Transverse colon (tissue), 4 donors: ENCODE measurements around the gene ERMARD.

Experiments used
- POLR2A ChIP-seq: fragments of 450-650 bp; IDR thresholded peaks from one replicate; pipeline ENCODE4 v1.6.1; 2016; ENCODE audit warnings: antibody characterized with exemption, mild to moderate bottlenecking, moderate library complexity
- POLR2AphosphoS5 ChIP-seq, 3 donors: sonication (generic); formaldehyde crosslinking; IDR thresholded peaks; one replicate each; pipeline ENCODE4 v1.6.1; 2016; ENCODE audit warnings: antibody characterized with exemption in 3 of 3
- TF ChIP-seq, protein P1 (sequence below), 5 experiments: fragments of 200-600 bp in 3 of 5; fragments of 450-650 bp in 2 of 5; sonication (generic) in 3 of 5; IDR thresholded peaks; 1 replicate in 2 of 5; 2 replicates in 3 of 5; pipeline ENCODE4 v1.5.1; 2016 to 2017; ENCODE audit warnings: antibody characterized with exemption in 5 of 5, inconsistent platforms in 3 of 5, mild to moderate bottlenecking in 2 of 5, moderate library complexity in 1 of 5

DNA sequence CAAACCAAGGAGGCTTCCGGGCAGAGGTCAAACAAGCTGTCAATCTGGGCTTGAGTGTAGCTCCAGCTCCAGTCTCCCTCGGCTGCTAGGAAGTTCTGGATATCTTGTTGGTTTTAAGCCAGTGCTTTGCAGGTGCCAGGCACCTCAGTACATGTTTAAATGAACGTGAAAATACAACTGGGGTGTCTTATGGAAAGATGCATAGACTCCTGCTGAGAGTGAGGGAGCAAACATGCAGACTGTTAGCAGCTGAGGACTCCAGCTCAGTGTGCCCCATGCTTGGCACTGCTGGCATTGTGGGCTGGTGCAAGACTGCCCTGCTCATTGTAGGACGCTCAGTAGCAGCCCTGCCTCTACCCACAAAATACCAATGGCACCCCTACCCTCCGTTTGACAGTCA is 28.5 kb downstream of the ERMARD start:
- TF ChIP-seq POLR2A (no peak), POLR2AphosphoS5 (IDR thresholded peaks at IDR 0.05) (no peak)
- TF ChIP-seq, protein P1, sequence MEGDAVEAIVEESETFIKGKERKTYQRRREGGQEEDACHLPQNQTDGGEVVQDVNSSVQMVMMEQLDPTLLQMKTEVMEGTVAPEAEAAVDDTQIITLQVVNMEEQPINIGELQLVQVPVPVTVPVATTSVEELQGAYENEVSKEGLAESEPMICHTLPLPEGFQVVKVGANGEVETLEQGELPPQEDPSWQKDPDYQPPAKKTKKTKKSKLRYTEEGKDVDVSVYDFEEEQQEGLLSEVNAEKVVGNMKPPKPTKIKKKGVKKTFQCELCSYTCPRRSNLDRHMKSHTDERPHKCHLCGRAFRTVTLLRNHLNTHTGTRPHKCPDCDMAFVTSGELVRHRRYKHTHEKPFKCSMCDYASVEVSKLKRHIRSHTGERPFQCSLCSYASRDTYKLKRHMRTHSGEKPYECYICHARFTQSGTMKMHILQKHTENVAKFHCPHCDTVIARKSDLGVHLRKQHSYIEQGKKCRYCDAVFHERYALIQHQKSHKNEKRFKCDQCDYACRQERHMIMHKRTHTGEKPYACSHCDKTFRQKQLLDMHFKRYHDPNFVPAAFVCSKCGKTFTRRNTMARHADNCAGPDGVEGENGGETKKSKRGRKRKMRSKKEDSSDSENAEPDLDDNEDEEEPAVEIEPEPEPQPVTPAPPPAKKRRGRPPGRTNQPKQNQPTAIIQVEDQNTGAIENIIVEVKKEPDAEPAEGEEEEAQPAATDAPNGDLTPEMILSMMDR (IDR thresholded peaks at IDR 0.05): no peak
